Suprapubic skin (tissue), 4 donors: ENCODE measurements around the gene SRP9.

ENCODE experiments used
- CTCF ChIP-seq, 2 donors: fragments of 200-600 bp in 1 of 2; fragments of 450-650 bp in 1 of 2; sonication (generic) in 1 of 2; IDR thresholded peaks; one replicate each; pipeline ENCODE4 v1.5.1; 2016 to 2019; ENCODE audit warnings: antibody characterized with exemption in 2 of 2, mild to moderate bottlenecking in 1 of 2, moderate library complexity in 1 of 2
- EP300 ChIP-seq: sonication (generic); formaldehyde crosslinking; IDR thresholded peaks from one replicate; pipeline ENCODE4 v1.6.1; 2017; ENCODE audit warnings: antibody characterized with exemption
- POLR2A ChIP-seq, 2 donors: fragments of 450-650 bp; IDR thresholded peaks; one replicate each; pipeline ENCODE4 v1.6.1; 2017; ENCODE audit warnings: antibody characterized with exemption in 2 of 2, mild to moderate bottlenecking in 2 of 2, moderate library complexity in 2 of 2
- POLR2AphosphoS5 ChIP-seq, 3 donors: sonication (generic); formaldehyde crosslinking; IDR thresholded peaks; one replicate each; pipeline ENCODE4 v1.6.1; 2017; ENCODE audit warnings: antibody characterized with exemption in 3 of 3

GRCh38 chr1:225809842-225810578 lies 32.4 kb downstream of the SRP9 start, which contains the start of gene EPHX1:
- TF ChIP-seq CTCF (IDR thresholded peaks at IDR 0.05) = peak; percentile 12 to 18
- no peak for TF ChIP-seq EP300
- TF ChIP-seq POLR2A (IDR thresholded peaks at IDR 0.05) = peak in 1 of 2 donors; percentile 81
- peak in 1 of 3 donors; percentile 8 for TF ChIP-seq POLR2AphosphoS5 (IDR thresholded peaks at IDR 0.05)
